Calu3 (cell line): ENCODE results near the gene PUDP. TPM values are rescaled to one million over a fixed set of nuclear protein-coding genes. Genes with fewer than 3 reads are reported as not detected.
A peak's percentile ranks its signal among the peaks of the same experiment; 100 is the strongest.

Experiments used
- BruUV-seq: library from RNA; stranded (reverse); fragments of 400-500 nt; replicated peaks from 2 replicates; lab custom pipeline; 2021; lab: Mats Ljungman, UMichigan
- CTCF ChIA-PET: fragments of 300-600 bp; sonication (Branson Sonifier 250); formaldehyde crosslinking; loops from one replicate; lab custom pipeline; 2022; ENCODE audit warnings: antibody characterized with exemption; lab: Charles Lee
- DNase-seq: peaks from one replicate; pipeline ENCODE4 v3.0.0; 2022
- H3K27ac Mint-ChIP-seq: one replicate; pipeline ENCODE4 v1.8.0; 2022; ENCODE audit warnings: mixed read lengths; ENCODE audit not compliant: unreplicated experiment
- H3K27me3 Mint-ChIP-seq: one replicate; pipeline ENCODE4 v1.8.0; 2022; ENCODE audit warnings: mixed read lengths; ENCODE audit not compliant: unreplicated experiment
- H3K36me3 Mint-ChIP-seq: one replicate; pipeline ENCODE4 v1.8.0; 2022; ENCODE audit warnings: mild to moderate bottlenecking, moderate library complexity, mixed read lengths; ENCODE audit not compliant: insufficient read depth, unreplicated experiment
- H3K4me1 Mint-ChIP-seq: one replicate; pipeline ENCODE4 v1.8.0; 2022; ENCODE audit warnings: mild to moderate bottlenecking, low read depth, mixed read lengths; ENCODE audit not compliant: unreplicated experiment
- H3K4me3 Mint-ChIP-seq: one replicate; pipeline ENCODE4 v1.8.0; 2022; ENCODE audit warnings: mild to moderate bottlenecking, low read depth, moderate library complexity, mixed read lengths; ENCODE audit not compliant: unreplicated experiment
- H3K9me3 Mint-ChIP-seq: one replicate; pipeline ENCODE4 v1.8.0; 2022; ENCODE audit warnings: low read depth, mixed read lengths; ENCODE audit not compliant: unreplicated experiment
- intact Hi-C: fragments of 100-400 bp; cut with micrococcal nuclease; formaldehyde crosslinking; loops from one replicate; pipeline ENCODE4 v1.10.0; 2022; ENCODE audit not compliant: unreplicated experiment
- total RNA-seq: library from RNA; stranded (reverse); gene quantifications from 2 replicates; pipeline ENCODE4 v1.2.3, GENCODE V29; 2022
- TF ChIP-seq, protein P1 (sequence below): fragments of 200-600 bp; IDR thresholded peaks from one replicate; pipeline ENCODE4 v1.8.0; 2022; ENCODE audit warnings: antibody characterized with exemption; ENCODE audit not compliant: unreplicated experiment

The PUDP gene
- total RNA-seq, 1 experiment from 2014 or later: 30.6 TPM

DNA sequence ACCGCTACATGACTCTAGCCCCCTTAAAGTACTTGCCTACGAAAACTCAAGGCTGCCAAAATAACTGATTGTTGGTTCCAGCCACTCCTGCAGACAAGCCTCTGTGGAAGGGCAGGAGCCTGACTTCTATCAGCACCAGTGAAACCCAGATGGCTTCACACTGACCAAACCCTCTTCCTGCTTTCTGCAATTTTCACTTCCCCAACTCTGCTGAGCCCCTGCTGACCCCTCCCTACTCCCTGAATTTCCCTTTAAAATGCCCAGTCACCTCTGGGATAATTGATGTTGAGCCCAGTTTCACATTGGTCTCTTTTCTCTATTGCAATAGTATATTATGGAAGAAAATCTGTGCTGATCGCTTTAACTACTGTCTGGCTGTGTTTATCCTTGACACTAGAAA, 62.1 kb downstream of the PUDP start:
- H3K9me3 Mint-ChIP-seq: no peaks in the 10 kb centered on the region
- no peak for DNase-seq
- H3K4me3 Mint-ChIP-seq: no peak overlapping the region
- no peak overlapping the region for H3K27ac Mint-ChIP-seq
- BruUV-seq: no TSS peak
- H3K36me3 Mint-ChIP-seq: peaks cover 8% of the 10 kb centered on the region
- CTCF ChIA-PET: no interaction called here
- intact Hi-C loops: no loop called here
- TF ChIP-seq, protein P1, sequence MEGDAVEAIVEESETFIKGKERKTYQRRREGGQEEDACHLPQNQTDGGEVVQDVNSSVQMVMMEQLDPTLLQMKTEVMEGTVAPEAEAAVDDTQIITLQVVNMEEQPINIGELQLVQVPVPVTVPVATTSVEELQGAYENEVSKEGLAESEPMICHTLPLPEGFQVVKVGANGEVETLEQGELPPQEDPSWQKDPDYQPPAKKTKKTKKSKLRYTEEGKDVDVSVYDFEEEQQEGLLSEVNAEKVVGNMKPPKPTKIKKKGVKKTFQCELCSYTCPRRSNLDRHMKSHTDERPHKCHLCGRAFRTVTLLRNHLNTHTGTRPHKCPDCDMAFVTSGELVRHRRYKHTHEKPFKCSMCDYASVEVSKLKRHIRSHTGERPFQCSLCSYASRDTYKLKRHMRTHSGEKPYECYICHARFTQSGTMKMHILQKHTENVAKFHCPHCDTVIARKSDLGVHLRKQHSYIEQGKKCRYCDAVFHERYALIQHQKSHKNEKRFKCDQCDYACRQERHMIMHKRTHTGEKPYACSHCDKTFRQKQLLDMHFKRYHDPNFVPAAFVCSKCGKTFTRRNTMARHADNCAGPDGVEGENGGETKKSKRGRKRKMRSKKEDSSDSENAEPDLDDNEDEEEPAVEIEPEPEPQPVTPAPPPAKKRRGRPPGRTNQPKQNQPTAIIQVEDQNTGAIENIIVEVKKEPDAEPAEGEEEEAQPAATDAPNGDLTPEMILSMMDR: no peak
- H3K27me3 Mint-ChIP-seq: no peaks in the 10 kb centered on the region
- H3K4me1 Mint-ChIP-seq: peaks cover 38% of the 10 kb centered on the region

DNA sequence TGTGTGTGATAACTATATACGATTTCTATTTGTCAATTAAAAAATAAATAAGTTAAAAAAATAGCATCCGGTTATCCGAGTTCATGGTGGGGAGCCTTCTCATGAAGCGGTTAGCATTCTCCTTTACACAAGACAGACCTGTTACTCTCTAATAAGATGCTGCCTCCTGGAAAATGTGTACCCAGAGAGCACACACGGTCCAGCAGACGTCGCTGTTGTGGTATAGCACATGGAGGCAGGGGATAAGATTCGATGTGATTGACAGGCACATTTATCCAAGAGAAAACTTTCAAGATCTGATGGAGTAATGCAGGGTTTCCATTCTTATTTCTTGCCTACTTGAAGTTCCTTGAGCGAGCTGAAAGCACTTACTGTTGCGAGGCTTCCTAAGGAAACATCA, 63.1 kb downstream of the PUDP start:
- CTCF ChIA-PET: no interaction called here
- no TSS peak for BruUV-seq
- no peak for DNase-seq
- Mint-ChIP-seq H3K4me1 (peaks cover 38% of the 10 kb centered on the region), H3K27me3 (no peaks in the 10 kb centered on the region), H3K4me3 (no peak overlapping the region), H3K36me3 (peaks cover 8% of the 10 kb centered on the region), H3K9me3 (no peaks in the 10 kb centered on the region), H3K27ac (no peak overlapping the region)
- TF ChIP-seq, protein P1: no peak
- intact Hi-C loops: no loop called here

DNA sequence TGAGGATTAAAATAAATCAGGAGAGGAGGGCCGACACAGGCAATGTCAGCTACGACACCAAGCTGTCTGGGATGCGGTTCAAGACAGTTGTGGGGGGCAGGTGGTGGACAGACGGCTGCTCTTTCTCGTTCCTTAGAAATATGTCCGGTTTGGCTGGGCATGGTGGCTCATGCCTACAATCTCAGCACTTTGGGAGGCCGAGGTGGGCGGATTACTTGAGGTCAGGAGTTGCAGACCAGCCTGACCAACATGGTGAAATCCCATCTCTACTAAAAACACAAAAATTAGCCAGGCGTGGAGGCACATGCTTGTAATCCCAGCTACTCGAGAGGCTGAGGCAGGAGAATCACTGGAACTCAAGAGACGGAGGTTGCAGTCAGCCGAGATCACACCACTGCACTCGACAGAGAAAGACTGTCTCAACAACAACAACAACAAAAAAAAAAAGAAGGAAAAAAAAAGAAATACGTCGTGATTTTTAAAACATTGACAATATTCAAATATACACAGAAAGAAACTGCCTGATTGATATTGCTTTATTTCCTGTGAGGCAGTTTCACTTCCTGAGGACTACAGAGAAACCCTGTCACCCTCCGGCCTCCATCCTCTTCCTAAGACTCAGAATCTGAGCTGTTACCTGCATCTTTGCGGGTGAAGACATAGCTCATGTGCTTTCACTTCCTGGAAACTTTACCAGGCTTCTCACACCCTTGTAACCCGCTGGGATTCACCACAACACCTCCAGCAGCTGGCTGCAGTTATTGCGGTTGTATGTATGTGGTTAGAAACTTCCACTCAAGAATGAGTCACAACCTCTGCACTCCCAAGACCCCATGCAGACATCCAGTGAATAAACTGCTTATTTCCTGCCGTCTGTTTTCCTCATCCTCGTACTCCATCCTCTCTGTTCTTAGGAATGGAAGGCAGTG, 64.2 kb downstream of the PUDP start:
- no peaks in the 10 kb centered on the region for H3K27me3 Mint-ChIP-seq
- intact Hi-C loops: no loop called here
- DNase-seq: peak; percentile 41
- CTCF ChIA-PET: no interaction called here
- H3K4me3 Mint-ChIP-seq: no peak overlapping the region
- peaks cover 31% of the 10 kb centered on the region for H3K4me1 Mint-ChIP-seq
- BruUV-seq: no TSS peak
- TF ChIP-seq, protein P1: no peak
- H3K27ac Mint-ChIP-seq: peak overlapping the region; percentile 80
- H3K9me3 Mint-ChIP-seq: no peaks in the 10 kb centered on the region
- peaks cover 8% of the 10 kb centered on the region for H3K36me3 Mint-ChIP-seq

DNA sequence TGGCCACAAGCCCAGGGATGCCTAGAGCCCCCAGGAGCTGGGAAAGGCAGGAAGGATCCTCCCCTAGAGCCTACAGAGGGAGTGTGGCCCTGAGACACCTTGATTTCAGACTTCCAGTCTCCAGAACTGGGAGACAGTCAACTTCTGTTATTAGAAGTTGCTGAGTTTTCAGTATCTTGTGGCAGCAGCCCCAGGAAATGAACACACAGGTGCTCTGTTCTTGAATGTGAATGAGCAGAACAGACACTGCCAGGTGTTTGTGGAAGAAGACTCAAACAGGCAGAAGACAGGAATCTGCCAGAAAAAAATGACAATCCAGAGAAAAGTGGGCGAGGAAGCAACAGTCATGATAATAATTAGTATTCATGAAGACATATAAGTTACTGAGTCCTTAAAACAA, 64.9 kb downstream of the PUDP start:
- Mint-ChIP-seq H3K27me3 (no peaks in the 10 kb centered on the region), H3K27ac (peak overlapping the region; percentile 80), H3K36me3 (peaks cover 8% of the 10 kb centered on the region), H3K4me3 (no peak overlapping the region), H3K4me1 (peaks cover 31% of the 10 kb centered on the region), H3K9me3 (no peaks in the 10 kb centered on the region)
- BruUV-seq: no TSS peak
- DNase-seq: no peak
- TF ChIP-seq, protein P1: no peak
- intact Hi-C loops: no loop called here
- CTCF ChIA-PET: no interaction called here
